Fibroblast of lung (primary cell): ENCODE data around the gene CDRT4.

Experiments
- CTCF ChIP-seq, 2 donors: IDR thresholded peaks in 1 of 2; conservative IDR thresholded peaks in 1 of 2; 1 replicate in 1 of 2; 2 replicates in 1 of 2; pipeline ENCODE4 v1.5.1; 2011 to 2012; ENCODE audit warnings: low read length in 2 of 2, control low read depth in 1 of 2, inconsistent platforms in 1 of 2, low read depth in 1 of 2, mild to moderate bottlenecking in 1 of 2
- EZH2 ChIP-seq: IDR thresholded peaks from 2 replicates; pipeline ENCODE4 v1.5.1; 2012; ENCODE audit warnings: low read length, control low read depth, mild to moderate bottlenecking; ENCODE audit errors: missing control alignments

- TF ChIP-seq CTCF (conservative IDR thresholded peaks at IDR 0.05 in 1 of 2, IDR thresholded peaks at IDR 0.05 in 1 of 2; ENCODE audit: low read depth in 1 of 2, low read length in 2 of 2) (no peak), EZH2 (no peak)
Measured at GRCh38 chr17:15398736-15399331, 68.6 kb downstream of the CDRT4 start.
